M059J (cell line): ENCODE data around the gene NLRP8. TPM values are rescaled to one million over a fixed set of nuclear protein-coding genes. Genes with fewer than 3 reads are reported as not detected.
A peak's percentile ranks its signal among the peaks of the same experiment; 100 is the strongest.
"Not testable (repeated sequence)": the region's sequence is repeated elsewhere in the genome, so short reads cannot be mapped to it uniquely, and the experiment has no call there.

Source experiments
- DNase-seq: peaks from one replicate; pipeline ENCODE4 v3.0.0-alpha.2; 2012; ENCODE audit warnings: low read depth
- total RNA-seq: library from RNA; depleted of rRNA; stranded (reverse); fragments of >200 nt; shearing (Covaris generic); gene quantifications from 2 replicates; pipeline ENCODE4 v1.2.3, GENCODE V29; 2014; rRNA removed

The NLRP8 gene
- not detected in 2 replicates for total RNA-seq

DNA sequence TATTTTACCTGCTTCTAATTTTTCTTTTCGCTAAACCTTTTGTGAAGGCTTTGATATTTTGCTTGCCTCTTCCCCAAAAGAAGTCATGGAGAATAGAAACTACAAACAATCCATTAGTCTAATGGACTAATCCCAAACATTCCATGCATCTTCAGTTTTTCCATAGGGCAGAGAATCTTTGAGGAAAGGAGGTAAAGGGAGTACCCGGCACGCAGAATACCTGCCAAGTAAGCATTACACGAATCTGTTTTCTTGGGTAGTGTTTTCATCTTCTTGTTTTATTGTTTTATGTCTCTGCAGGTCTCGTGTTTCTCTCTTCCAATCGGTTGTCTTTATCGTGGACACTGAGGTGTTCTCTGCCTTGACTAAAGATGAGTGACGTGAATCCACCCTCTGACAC, at the start of gene NLRP8:
Gene NLRP8 (plus strand): TSS at position 301 of the 400 bp plus-strand sequence.
- DNase-seq: no peak

DNA sequence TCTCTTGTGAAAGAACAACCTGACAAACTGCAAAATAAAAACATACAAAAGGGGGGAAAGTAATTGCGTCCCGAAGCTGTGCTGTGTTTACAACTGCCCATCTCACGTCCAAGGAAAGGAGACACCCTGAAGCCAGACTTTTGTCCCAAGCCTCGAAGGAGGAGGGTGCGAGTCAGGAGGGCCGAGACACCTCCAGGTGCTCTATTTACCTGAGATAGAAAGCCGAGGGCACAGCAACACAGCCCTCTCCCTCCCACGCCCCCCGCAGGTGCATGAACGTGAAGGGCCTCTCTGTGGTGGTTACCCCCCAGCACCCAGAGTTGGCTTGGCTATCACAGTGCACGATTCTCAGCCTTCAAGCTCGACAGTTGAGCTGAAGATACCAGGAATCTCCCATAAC, 48.7 kb upstream of the NLRP8 start:
- no peak for DNase-seq

DNA sequence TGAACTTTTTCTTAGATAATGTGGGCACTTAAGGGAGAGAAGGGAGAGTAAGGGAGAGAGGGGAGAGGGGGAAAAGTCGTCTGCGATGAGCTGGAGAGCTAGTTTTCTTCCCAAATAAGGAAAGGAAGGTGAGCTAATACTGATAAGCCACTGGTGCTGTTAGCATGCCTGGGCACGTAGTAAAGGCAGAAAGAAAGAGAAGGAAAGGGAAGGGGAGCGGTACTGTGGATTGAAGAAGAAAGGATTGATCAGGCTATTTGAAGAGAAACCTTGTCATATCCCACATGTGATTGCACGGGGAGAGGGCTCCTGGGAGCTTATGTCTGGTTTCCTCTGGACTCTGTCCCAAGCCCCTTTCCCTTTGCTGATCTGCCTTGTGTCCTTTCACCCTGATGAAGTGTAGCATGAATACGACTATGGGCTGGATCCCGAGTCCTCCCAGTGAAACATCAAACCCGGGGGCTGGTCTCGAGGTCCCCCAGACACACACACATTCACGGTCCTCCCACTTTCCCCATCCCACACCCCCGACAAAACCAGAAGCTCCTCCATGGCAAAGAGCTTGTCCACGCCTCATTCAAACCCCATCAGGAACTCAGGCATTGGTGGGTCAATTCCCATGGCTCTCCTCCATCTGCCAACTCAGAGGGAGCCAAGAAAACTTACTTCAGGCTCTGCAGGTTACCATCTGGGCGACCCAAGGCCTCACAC, 46.1 kb upstream of the NLRP8 start:
- DNase-seq: no peak

DNA sequence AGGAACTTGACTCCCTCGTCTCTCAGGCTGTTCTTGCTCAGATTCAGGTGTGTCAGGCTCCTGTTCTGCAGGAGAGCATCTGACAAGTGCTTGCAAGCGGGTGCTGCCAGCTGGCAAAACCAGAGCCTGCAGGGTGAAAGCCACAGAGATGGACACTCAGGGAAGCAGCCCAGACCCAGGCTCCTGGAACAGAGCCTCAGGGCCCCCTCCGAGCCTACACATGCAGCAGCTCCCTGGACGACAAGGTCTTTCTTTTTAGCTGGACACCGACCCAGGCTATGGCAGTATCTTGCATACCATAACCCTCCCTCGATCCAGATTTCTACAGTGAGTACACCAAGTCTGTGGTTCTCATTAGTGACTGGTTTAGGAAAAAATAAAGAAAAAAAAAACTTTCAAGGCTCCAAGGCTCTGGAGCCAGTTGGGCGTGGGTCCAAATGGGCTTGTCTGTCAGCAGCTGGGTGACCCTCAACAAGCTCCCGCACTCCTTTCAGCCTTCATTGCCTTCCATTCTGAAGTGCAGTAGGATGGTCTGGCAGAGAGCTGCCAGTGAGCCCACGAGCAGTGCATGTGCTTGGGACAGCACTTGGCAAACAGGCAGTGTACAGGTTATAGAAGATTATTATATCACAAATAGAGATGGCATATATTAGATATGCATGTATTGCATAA, 45.4 kb upstream of the NLRP8 start:
- DNase-seq: no peak

DNA sequence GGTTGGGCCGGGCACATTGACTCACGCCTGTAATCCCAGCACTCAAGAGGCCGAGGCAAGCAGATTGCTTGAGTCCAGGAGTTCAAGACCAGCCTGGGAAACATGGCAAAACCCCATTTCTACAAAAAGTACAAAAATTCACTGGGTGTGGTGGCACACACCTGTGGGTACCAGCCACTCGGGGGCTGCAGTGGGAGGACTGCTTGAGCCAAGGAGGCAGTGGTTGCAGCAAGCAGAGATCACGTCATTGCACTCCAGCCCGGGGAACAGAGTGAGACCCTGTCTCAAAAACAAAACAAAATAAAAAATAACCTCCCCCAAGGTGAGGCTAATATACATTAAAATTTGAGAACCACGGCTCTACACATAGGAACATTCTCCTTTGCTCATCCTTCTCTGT, 40.3 kb upstream of the NLRP8 start:
- no peak for DNase-seq

DNA sequence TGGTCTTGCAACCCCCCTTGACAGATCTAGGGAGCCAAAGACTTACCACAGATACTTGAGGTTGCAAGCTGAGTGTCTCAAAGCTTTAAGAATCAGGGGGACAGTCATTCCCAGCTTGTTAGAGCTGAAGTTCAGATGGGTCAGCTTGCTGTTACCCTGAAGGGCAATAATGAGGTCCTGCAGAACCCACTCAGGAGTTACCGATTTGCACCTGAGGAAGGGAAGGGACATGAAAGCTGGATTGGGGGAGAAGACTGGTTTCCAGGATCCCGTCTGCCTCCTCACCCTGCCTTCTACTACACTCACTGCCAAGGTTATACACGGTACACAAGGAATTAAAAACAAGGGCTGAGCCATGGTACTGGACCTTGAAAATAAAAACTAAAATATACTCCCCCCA, 39.9 kb upstream of the NLRP8 start:
- DNase-seq: no peak

DNA sequence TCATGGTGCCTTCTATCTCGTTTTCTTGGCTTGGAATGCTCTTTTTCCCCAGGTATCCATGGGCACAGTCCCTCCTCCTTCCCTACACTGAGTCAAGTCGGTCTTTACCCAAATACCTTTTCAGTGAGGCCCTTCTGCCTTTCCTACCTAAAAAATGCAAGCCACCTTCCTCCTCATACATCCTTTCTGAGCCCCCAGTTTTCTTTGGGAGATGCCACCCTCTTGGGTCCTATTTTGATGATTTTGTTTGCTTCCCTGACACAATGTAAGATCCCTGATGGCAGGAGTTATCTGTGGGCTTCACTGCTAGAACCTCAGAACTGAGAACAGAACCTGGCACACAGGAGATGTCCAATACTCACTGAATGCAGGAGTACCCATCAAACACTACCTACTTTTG, 37.8 kb upstream of the NLRP8 start:
- DNase-seq: no peak

DNA sequence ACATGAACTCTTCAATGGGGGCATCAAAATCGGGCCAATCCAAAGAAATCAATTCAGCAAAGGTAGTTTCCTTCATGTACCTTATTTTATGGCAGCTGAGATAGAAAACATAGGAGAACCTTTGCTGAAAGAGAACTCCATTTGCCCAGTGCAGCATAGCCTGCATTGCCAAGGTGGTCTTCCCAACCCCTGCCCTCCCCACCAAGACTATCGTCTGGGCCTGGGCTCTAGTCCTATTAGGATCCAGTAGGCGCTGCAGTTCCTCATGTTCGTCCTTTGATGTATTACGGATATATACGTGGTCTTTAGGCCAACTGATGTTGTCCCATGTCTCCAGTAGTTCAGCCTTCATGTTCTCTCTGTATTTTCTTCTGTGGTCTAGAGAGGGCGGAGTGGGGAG, 34.7 kb upstream of the NLRP8 start:
- no peak for DNase-seq

DNA sequence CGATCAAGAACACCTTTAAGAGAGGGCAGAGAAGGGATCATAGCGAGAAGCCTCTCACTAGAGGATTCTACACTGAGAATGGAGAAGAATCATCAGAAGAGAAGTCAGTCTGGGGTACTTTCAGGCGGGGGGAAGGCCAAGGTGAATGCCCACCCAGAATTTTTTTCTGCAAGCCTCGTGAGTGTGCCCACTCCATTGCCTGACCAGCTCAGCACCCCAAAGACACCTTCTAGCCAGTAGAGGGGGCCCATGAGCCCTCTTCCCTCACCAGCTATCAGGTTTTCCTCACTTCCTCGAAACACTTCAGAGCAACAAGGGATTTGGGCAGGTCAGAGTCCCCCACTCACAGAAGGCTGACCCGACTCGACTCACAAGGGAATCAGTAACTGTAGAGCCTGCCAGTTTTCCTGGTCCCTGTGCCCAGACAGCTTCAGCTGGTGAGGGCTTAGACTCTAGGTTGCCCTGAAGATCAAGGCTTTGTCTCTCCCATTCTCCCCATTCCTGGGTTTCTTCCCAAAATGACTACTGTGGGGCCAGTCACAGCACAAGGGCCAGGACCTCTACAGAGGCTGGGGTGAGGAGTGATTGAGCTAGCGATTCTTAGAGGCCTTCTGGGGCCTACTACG, 33.9 kb upstream of the NLRP8 start:
- DNase-seq: peak; percentile 37

DNA sequence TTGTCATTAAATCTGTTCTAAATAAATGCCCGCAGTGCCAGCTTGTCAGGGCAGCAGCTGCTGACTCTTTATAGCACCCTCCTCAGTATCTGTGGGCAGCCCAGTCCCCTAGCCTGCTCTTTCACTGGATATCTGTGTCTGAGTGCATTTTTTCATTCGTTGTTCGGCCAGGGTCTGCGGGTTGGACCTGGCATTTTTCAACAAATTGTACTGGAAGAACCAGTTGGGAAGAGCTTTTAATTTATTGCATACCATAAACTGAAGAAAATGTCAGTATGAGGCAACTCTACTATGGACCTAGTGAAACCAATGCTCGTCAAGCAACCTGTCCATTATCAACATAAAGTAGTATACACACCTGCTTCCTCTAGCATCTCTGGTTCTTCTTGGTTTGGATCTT, 24.1 kb upstream of the NLRP8 start:
- no peak for DNase-seq

DNA sequence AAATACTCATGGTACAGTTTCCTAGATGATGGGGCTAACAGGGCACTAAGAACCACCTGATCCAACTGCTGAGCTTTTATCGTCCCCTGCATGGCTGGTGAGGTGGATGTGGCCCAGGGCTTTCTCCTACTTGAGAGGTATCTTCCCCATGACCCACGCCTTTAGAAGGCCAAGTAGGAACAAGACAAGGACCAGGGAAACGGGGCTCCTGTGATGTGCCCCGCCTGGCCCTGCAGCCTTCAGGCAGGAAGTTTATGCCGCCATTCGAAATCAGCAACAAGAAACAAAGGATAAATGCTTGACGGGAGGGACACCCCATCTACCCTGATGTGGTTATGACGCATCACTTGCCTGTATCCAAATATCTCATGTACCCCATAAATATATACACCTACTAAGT, 19.6 kb upstream of the NLRP8 start:
- DNase-seq: no peak

DNA sequence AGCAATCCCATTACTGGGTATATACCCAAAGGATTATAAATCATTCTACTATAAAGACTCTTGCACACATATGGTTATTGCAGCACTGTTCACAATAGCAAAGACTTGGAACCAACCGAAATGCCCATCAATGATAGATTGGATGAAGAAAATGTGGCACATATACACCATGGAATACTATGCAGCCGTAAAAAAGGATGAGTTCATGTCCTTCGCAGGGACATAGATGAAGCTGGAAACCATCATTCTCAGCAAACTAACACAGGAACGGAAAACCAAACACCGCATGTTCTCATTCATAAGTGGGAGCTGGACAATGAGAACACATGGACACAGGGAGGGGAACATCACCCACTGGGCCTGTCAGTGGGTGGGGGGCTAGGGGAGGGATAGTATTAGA, 18.4 kb upstream of the NLRP8 start:
- DNase-seq: not testable (repeated sequence)

DNA sequence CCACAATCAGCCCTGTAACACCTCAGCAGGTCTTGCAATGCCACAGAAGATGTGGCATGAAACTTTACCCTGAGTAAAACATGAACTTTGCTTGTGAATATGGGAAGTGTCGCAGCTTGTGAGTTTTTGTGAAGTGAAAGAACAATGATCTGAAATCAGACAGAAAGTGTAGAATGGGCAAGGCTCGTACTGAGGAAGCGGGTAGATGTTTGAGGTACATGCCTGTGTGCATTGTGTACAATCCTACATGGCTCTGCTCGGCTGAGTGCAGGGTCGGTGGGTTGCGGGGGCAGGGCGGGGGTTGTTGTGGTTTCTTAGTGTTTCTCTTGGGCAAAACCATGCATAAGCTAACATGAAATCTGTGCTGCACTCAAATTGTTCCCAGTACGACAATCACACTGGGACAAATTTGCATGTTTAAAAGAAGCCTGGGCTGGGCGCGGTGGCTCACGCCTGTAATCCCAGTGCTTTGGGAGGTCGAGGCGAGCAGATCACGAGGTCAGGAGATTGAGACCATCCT, 16.6 kb upstream of the NLRP8 start:
- DNase-seq: no peak

DNA sequence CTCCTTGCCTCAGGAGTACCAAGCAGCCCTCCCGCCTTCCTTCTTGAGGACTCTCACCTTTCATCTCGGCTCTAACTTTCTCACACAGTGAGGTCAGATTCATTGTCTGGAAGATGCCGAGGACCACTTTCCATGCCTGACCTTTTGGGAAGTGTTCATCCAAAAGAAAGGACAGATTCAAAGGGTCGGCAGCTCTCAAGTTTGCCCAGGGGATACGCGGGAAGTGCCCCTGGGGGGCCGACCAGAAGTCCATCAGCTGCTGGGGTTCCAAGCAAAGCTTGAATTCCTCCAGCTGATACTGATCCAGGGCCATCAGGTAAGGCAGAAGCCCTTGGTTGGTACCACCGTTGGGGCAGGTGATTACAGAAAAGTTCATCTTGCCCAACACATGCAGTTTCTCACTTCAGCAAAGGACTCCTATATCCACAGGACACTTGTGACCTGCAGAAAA, 15.7 kb upstream of the NLRP8 start, which contains the start of gene NLRP13:
Gene NLRP13 (minus strand): TSS at position 401 of the 451 bp plus-strand sequence. CDS start 25 bp downstream, at position 376.
- no peak for DNase-seq

DNA sequence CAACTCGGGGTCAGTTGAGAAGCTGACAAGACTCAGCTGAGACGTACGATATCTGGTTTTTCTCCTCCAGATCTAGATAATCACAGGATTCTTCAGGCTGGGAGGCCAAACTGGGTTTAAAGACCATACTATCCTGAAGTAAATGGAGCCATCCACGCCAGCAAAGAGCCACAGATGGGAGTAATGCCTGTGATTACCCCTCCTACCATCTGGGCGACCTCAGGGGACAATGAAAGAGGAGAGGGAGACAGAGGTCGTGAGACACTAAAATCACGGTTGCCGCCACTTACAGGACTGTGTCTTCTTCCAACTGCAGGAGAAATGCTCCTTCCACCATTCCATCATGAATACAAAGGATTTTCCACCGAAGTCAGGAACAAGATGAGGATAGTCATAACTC, 12.4 kb upstream of the NLRP8 start:
- no peak for DNase-seq

DNA sequence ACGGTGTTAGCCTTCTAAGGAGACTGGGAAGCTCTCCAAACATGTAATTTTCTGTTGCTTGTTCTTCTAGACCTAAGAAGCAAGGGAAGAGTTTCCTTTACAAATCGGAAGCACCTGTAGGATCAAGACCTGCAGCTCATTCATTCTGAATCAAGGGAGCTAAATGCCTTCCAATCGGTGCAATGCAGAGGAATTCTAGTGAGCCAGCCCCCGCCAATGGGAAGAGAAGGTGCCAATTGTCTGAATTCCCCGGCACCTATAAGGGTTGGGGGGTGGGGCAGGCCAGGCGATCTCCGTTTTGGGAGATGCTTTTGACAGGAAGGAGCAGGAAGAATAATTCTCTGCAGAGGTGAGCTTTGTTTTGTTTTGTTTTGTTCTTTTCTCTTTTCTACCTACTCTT, 8.4 kb upstream of the NLRP8 start:
- no peak for DNase-seq

DNA sequence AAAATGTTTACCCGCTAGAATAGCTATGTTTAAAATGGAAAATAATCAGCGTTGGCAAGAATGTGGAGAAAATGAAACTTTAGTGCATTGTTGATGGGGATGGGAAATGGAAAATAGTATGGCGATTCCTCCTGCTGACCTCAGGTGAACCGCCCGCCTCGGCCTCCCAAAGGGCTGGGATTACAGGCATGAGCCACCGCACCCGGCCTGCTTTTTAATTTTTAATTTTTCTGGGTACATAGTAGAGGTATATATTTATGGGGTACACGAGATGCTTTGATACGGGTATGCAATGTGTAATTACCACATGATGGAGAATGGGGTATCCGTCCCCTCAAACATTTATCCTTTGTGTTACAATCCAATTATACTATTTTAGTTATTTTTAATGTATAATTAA, 7.3 kb upstream of the NLRP8 start:
- DNase-seq: no peak

DNA sequence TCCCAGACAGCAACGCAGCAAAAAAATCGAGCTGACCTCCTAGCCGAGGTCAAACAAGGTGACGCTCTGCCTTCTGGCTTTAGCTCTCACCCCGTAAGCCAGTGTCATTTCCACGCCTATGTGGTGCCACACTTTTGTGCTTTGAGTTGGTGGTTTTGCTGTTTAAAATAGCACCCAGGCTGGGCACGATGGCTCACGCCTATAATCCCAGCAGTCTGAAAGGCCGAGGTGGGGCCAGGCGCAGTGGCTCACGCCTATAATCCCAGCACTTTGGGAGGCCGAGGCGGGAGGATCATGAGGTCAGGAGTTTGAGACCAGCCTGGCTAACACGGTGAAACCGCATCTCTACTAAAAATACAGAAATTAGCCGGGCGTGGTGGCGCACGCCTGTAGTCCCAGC, 2.9 kb downstream of the NLRP8 start:
- DNase-seq: not testable (repeated sequence)

DNA sequence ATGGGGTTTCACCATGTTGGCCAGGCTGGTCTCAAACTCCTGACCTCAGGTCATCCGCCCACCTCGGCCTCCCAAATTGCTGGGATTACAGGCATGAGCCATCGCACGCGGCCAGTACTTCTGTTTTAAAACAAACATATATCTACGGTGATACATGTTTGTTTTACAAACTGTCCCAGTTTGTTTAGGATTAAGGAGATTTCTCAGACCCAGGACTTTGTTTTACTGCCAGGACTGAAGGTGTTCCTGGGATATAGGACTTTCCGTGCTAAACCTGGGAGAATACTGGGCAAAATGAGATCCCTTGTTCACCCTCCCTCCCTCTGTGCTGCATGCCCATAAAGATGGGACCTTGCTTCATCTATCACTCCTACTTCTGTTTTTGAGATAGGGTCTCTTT, 8.8 kb downstream of the NLRP8 start:
- DNase-seq: no peak

DNA sequence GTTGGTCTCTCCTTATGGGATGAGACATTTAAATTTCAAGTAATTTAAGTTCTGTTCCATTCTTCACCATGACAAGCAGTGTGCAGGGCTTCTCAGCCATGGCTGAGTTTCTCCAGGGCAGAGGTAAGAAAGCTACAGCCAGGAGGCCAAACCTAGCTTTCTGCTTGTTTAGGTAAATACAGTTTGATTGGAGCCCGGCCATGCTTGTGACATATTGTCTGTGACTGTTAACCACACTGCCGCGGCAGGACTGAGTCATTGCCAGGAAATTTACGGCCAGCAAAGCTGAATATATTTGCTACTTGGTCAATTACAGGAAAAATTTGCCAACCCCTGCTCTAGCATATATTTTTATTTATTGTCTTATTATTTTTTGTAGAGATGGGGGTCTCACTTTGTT, 10.7 kb downstream of the NLRP8 start:
- peak; percentile 94 for DNase-seq

DNA sequence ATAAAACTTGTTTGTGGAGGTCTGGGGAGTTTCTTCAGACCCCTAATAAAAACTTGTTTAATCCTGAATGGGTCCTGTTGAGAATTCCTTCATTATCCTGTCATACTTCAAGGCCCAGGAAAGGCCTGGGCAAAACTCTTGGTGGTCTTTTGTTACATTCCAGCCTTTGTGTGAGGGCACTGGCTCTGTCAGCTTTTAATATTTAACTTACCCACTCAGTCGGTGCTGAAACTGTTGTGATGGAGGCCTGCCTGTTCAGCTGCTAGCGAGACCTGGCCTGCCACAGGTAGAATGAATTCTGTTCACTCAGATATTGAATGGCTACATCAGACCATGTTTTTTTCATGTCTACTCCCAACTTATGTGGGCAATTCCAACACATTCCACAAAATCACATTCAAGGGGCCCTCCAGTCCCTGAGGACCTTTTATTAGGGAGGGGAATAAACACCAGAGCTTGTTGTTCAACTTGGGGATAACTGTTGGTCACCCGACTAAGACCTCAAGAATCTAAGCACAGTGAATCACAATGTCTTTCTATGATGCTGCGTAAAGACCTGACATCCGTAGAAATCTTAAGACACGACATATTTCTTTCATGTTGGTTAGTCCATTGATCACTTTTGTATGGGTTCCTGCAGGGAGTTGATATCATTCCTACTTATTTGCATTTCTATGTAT, 12.5 kb downstream of the NLRP8 start:
- peak; percentile 76 for DNase-seq

DNA sequence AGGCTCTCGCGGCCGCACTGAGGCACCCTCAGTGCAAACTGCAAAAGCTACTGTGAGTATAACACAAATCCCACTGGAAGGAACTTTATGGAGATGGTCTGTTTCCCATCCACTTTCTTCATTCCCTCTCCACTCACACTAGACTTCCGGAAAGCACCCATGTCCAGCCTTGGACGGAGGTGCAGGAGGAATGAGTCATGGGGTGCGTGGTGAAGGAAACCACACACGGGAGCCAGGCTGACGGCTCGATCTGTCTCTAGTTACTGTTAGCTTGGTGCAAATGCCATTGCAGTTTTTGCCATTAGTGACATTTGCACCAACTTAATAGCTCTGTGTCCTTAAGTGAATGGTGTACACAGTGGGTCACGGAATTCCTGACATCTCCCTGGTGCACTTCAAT, 14.6 kb downstream of the NLRP8 start:
- DNase-seq: peak; percentile 90
